ENCODE results near the gene PHACTR1. TPM values are rescaled to one million over a fixed set of nuclear protein-coding genes. Genes with fewer than 3 reads are reported as not detected.

The PHACTR1 gene
- total and polyA plus RNA-seq, 2 donors (not counting 1 experiment from before 2014, with no cell fraction given) = 0.60 to 1.2 TPM

DNA sequence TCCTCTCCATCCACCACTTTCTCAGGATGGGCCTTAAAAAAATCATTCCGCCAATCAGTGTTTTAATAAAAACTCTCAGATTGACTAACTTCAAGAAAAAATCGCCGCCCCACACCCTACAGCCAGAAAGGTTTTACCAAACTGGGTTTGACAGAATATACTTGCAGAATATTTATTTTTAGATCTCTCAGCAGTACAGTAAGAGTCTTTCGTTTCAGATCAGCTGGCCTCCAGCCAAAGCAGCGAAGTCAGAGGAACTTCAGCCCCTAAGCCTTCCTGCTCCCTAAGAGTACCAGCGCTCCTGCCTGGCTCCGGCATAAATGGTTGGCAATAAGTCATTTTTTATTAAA, 587.1 kb downstream of the PHACTR1 start:
- TF ChIP-seq EZH2 (IDR thresholded peaks at IDR 0.05; ENCODE audit: low read length, missing control alignments) (no peak), CTCF (conservative IDR thresholded peaks at IDR 0.05 in 1 of 2, IDR thresholded peaks at IDR 0.05 in 1 of 2; ENCODE audit: low read depth in 1 of 2, low read length in 2 of 2) (no peak)
- H3K4me2 ChIP-seq (ENCODE audit: extremely low read depth, insufficient read depth, low read length) = peak overlapping the region; percentile 74
- H2AFZ ChIP-seq (ENCODE audit: low read length) = no peak overlapping the region
- DNase-seq (ENCODE audit: low read depth in 2 of 2) = peak; percentile 72 to 86
- no peaks in the 10 kb centered on the region for H3K27me3 ChIP-seq (ENCODE audit: control insufficient read depth, insufficient read depth, low read length)
- peak overlapping the region; percentile 50 for H3K9ac ChIP-seq (ENCODE audit: insufficient read depth, low read length)
- no peaks in the 10 kb centered on the region for H3K9me3 ChIP-seq (ENCODE audit: control insufficient read depth, insufficient read depth, low read depth, low read length)
- no peaks in the 10 kb centered on the region for H3K79me2 ChIP-seq (ENCODE audit: control insufficient read depth, insufficient read depth, low read length)
- H3K4me3 ChIP-seq (replicated peaks in 1 of 4; ENCODE audit: control extremely low read depth in 1 of 4, insufficient read depth in 1 of 4, low read depth in 3 of 4, low read length in 4 of 4) = peak overlapping the region in 3 of 4 experiments; percentile 0 to 37 (median 35)
- H3K4me1 ChIP-seq (ENCODE audit: control insufficient read depth, extremely low read depth, insufficient read depth, low read length) = peaks cover 21% of the 10 kb centered on the region
- no peaks in the 10 kb centered on the region for H4K20me1 ChIP-seq (ENCODE audit: control insufficient read depth, extremely low read depth, insufficient read depth, low read length)
- peaks cover 2% of the 10 kb centered on the region for H3K36me3 ChIP-seq (ENCODE audit: control insufficient read depth, insufficient read depth, low read length)
- H3K27ac ChIP-seq (ENCODE audit: insufficient read depth, low read length) = peak overlapping the region; percentile 92

GRCh38 chr6:13304101-13304500, 587.5 kb downstream of the PHACTR1 start:
- TF ChIP-seq CTCF (conservative IDR thresholded peaks at IDR 0.05 in 1 of 2, IDR thresholded peaks at IDR 0.05 in 1 of 2; ENCODE audit: low read depth in 1 of 2, low read length in 2 of 2) = no peak
- TF ChIP-seq EZH2 (IDR thresholded peaks at IDR 0.05; ENCODE audit: low read length, missing control alignments) = no peak
- Histone ChIP-seq H3K27ac (ENCODE audit: insufficient read depth, low read length) (peak overlapping the region; percentile 92), H3K27me3 (ENCODE audit: control insufficient read depth, insufficient read depth, low read length) (no peaks in the 10 kb centered on the region), H3K79me2 (ENCODE audit: control insufficient read depth, insufficient read depth, low read length) (no peaks in the 10 kb centered on the region), H3K4me1 (ENCODE audit: control insufficient read depth, extremely low read depth, insufficient read depth, low read length) (peaks cover 21% of the 10 kb centered on the region), H2AFZ (ENCODE audit: low read length) (peak overlapping the region; percentile 22), H3K4me3 (replicated peaks in 1 of 4; ENCODE audit: control extremely low read depth in 1 of 4, insufficient read depth in 1 of 4, low read depth in 3 of 4, low read length in 4 of 4) (peak overlapping the region in 1 of 4 experiments; percentile 37), H3K9ac (ENCODE audit: insufficient read depth, low read length) (no peak overlapping the region), H3K36me3 (ENCODE audit: control insufficient read depth, insufficient read depth, low read length) (peaks cover 2% of the 10 kb centered on the region), H3K9me3 (ENCODE audit: control insufficient read depth, insufficient read depth, low read depth, low read length) (no peaks in the 10 kb centered on the region), H3K4me2 (ENCODE audit: extremely low read depth, insufficient read depth, low read length) (peak overlapping the region; percentile 74), H4K20me1 (ENCODE audit: control insufficient read depth, extremely low read depth, insufficient read depth, low read length) (no peaks in the 10 kb centered on the region)
- DNase-seq (ENCODE audit: low read depth in 2 of 2) = peak in 1 of 2 donors; percentile 29

DNA sequence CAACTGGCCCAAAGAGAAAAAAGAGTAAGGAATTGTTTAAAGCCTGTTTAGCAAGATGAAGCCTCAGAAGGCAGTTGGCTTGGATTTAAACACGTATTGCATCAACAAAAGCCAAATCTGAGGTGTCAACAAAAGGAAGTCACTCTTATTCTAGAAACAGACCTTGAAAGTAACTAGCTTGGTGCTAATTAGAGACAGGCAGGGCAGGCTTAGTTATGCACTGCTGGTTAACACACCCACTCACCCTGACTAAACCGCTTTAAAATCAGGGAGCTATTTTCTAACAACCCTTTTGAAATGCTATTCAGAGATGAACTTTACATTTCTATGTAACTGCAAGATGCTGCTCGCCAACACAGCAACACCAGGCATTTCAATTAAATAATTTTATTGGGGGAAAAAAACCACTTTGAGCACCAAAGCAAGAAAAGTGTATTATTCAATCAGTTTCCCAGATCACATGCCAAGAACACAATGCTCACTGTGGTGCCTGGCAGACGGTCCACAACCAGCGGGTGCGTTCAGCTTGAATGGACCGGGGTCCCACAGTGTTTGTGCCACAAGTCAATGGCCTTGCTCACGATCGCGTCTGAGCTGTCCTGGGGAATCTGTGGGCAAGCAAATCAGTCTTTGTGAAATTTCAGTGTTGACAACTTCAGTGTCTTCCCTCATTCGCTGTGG, 588.2 kb downstream of the PHACTR1 start:
- H3K27me3 ChIP-seq (ENCODE audit: control insufficient read depth, insufficient read depth, low read length) = no peaks in the 10 kb centered on the region
- H3K27ac ChIP-seq (ENCODE audit: insufficient read depth, low read length) = peak overlapping the region; percentile 92
- no peaks in the 10 kb centered on the region for H3K79me2 ChIP-seq (ENCODE audit: control insufficient read depth, insufficient read depth, low read length)
- TF ChIP-seq CTCF (conservative IDR thresholded peaks at IDR 0.05 in 1 of 2, IDR thresholded peaks at IDR 0.05 in 1 of 2; ENCODE audit: low read depth in 1 of 2, low read length in 2 of 2) (no peak), EZH2 (IDR thresholded peaks at IDR 0.05; ENCODE audit: low read length, missing control alignments) (no peak)
- DNase-seq (ENCODE audit: low read depth in 2 of 2) = no peak
- no peak overlapping the region for H2AFZ ChIP-seq (ENCODE audit: low read length)
- H3K9ac ChIP-seq (ENCODE audit: insufficient read depth, low read length) = no peak overlapping the region
- no peak overlapping the region for H3K4me3 ChIP-seq (replicated peaks in 1 of 4; ENCODE audit: control extremely low read depth in 1 of 4, insufficient read depth in 1 of 4, low read depth in 3 of 4, low read length in 4 of 4)
- H3K9me3 ChIP-seq (ENCODE audit: control insufficient read depth, insufficient read depth, low read depth, low read length) = no peaks in the 10 kb centered on the region
- H3K4me1 ChIP-seq (ENCODE audit: control insufficient read depth, extremely low read depth, insufficient read depth, low read length) = peaks cover 21% of the 10 kb centered on the region
- peaks cover 2% of the 10 kb centered on the region for H3K36me3 ChIP-seq (ENCODE audit: control insufficient read depth, insufficient read depth, low read length)
- no peaks in the 10 kb centered on the region for H4K20me1 ChIP-seq (ENCODE audit: control insufficient read depth, extremely low read depth, insufficient read depth, low read length)
- H3K4me2 ChIP-seq (ENCODE audit: extremely low read depth, insufficient read depth, low read length) = no peak overlapping the region

Data from fibroblast of lung (primary cell).